Activated T-cell treated with anti-CD3 and anti-CD28 coated beads for 4 hours (primary cell): Measurements from ENCODE around the gene VEPH1.

Source experiments
- DNase-seq: peaks from one replicate; pipeline ENCODE4 v3.0.0-alpha.2; 2020

The VEPH1 gene

GRCh38 chr3:157502916-157503595 lies at the start of gene VEPH1:
Gene VEPH1 (minus strand): TSS chr3:157503416. CDS start chr3:157495349, 8,067 bp downstream.
- DNase-seq, result no peak

GRCh38 chr3:157551961-157552360 lies 48.7 kb upstream of the VEPH1 start:
- DNase-seq, result no peak

- DNase-seq, result no peak
Observed at GRCh38 chr3:157549498-157549897, 46.3 kb upstream of the VEPH1 start.

GRCh38 chr3:157544501-157545130 lies 41.4 kb upstream of the VEPH1 start:
- DNase-seq, result no peak

GRCh38 chr3:157543501-157544035 lies 40.4 kb upstream of the VEPH1 start:
- DNase-seq, result no peak

- DNase-seq, result no peak
Observed at GRCh38 chr3:157542711-157543500, 39.7 kb upstream of the VEPH1 start.

- DNase-seq, result no peak
Observed at GRCh38 chr3:157541506-157542236, 38.5 kb upstream of the VEPH1 start.

GRCh38 chr3:157540656-157541055 lies 37.4 kb upstream of the VEPH1 start:
- no peak for DNase-seq

- DNase-seq, result no peak
Observed at GRCh38 chr3:157535667-157536066, 32.5 kb upstream of the VEPH1 start.

GRCh38 chr3:157534725-157535161 lies 31.5 kb upstream of the VEPH1 start:
- DNase-seq, result no peak

- no peak for DNase-seq
Observed at GRCh38 chr3:157533298-157534070, 30.3 kb upstream of the VEPH1 start.

- no peak for DNase-seq
Observed at GRCh38 chr3:157532529-157533297, 29.5 kb upstream of the VEPH1 start.

- no peak for DNase-seq
Observed at GRCh38 chr3:157531771-157532170, 28.6 kb upstream of the VEPH1 start.

- no peak for DNase-seq
Observed at GRCh38 chr3:157531301-157531660, 28.1 kb upstream of the VEPH1 start.

GRCh38 chr3:157530637-157531300 lies 27.6 kb upstream of the VEPH1 start:
- no peak for DNase-seq

- no peak for DNase-seq
Observed at GRCh38 chr3:157529751-157530150, 26.5 kb upstream of the VEPH1 start.

- DNase-seq, result no peak
Observed at GRCh38 chr3:157529085-157529484, 25.9 kb upstream of the VEPH1 start.

GRCh38 chr3:157527131-157527881 lies 24.1 kb upstream of the VEPH1 start:
- no peak for DNase-seq

GRCh38 chr3:157526036-157526435 lies 22.8 kb upstream of the VEPH1 start:
- no peak for DNase-seq

- DNase-seq, result no peak
Observed at GRCh38 chr3:157523814-157524213, 20.6 kb upstream of the VEPH1 start.
